ENCODE data around the gene AGFG2.

AGFG2 gene

GRCh38 chr7:100568896-100569844 is 30.2 kb downstream of the AGFG2 start:
- peaks cover 38% of the 10 kb centered on the region for H3K4me1 Mint-ChIP-seq (ENCODE audit: low read depth)

GRCh38 chr7:100570954-100571828 is 32.2 kb downstream of the AGFG2 start:
- Mint-ChIP-seq H3K4me1 (ENCODE audit: low read depth) (peaks cover 37% of the 10 kb centered on the region), H3K9me3 (no peaks in the 10 kb centered on the region), H3K27ac (no peak overlapping the region), H3K27me3 (no peaks in the 10 kb centered on the region), H3K36me3 (ENCODE audit: low read depth) (peaks cover 9% of the 10 kb centered on the region), H3K4me3 (no peak overlapping the region)

More at GRCh38 chr7:100568896-100569844, 30.2 kb downstream of the AGFG2 start:
- H3K27ac Mint-ChIP-seq: peak overlapping the region; percentile 57
- H3K36me3 Mint-ChIP-seq (ENCODE audit: low read depth): peaks cover 3% of the 10 kb centered on the region
- peak overlapping the region; percentile 24 for H3K4me3 Mint-ChIP-seq
- no peaks in the 10 kb centered on the region for H3K27me3 Mint-ChIP-seq
- H3K9me3 Mint-ChIP-seq: no peaks in the 10 kb centered on the region

- Mint-ChIP-seq H3K4me3 (no peak overlapping the region), H3K36me3 (ENCODE audit: low read depth) (peaks cover 13% of the 10 kb centered on the region)
Observed at GRCh38 chr7:100571829-100572116, 32.8 kb downstream of the AGFG2 start.

GRCh38 chr7:100572281-100572948 is 33.4 kb downstream of the AGFG2 start:
- H3K27me3 Mint-ChIP-seq: no peaks in the 10 kb centered on the region
- H3K27ac Mint-ChIP-seq: no peak overlapping the region
- peaks cover 37% of the 10 kb centered on the region for H3K4me1 Mint-ChIP-seq (ENCODE audit: low read depth)
- H3K9me3 Mint-ChIP-seq: no peaks in the 10 kb centered on the region
- peaks cover 13% of the 10 kb centered on the region for H3K36me3 Mint-ChIP-seq (ENCODE audit: low read depth)
- H3K4me3 Mint-ChIP-seq: no peak overlapping the region

More at GRCh38 chr7:100571829-100572116, 32.8 kb downstream of the AGFG2 start:
- Mint-ChIP-seq H3K4me1 (ENCODE audit: low read depth) (peaks cover 37% of the 10 kb centered on the region), H3K9me3 (no peaks in the 10 kb centered on the region), H3K27me3 (no peaks in the 10 kb centered on the region), H3K27ac (no peak overlapping the region)

GRCh38 chr7:100572949-100573675 is 34.1 kb downstream of the AGFG2 start:
- H3K9me3 Mint-ChIP-seq: no peaks in the 10 kb centered on the region
- H3K4me1 Mint-ChIP-seq (ENCODE audit: low read depth): peaks cover 31% of the 10 kb centered on the region
- peaks cover 13% of the 10 kb centered on the region for H3K36me3 Mint-ChIP-seq (ENCODE audit: low read depth)
- no peak overlapping the region for H3K4me3 Mint-ChIP-seq
- H3K27me3 Mint-ChIP-seq: no peaks in the 10 kb centered on the region
- H3K27ac Mint-ChIP-seq: no peak overlapping the region

GRCh38 chr7:100573691-100574361 is 34.8 kb downstream of the AGFG2 start, which contains the start of gene SAP25:
Gene SAP25 (minus strand): TSS chr7:100573900. CDS start chr7:100573742, 158 bp downstream.
- H3K36me3 Mint-ChIP-seq (ENCODE audit: low read depth): peaks cover 13% of the 10 kb centered on the region
- H3K9me3 Mint-ChIP-seq: no peaks in the 10 kb centered on the region
- no peak within 1 kb of the TSS for H3K27ac Mint-ChIP-seq
- peaks cover 26% of the 10 kb centered on the region for H3K4me1 Mint-ChIP-seq (ENCODE audit: low read depth)
- H3K27me3 Mint-ChIP-seq: no peaks in the 10 kb centered on the region
- H3K4me3 Mint-ChIP-seq: no peak within 1 kb of the TSS

GRCh38 chr7:100574362-100575205 is 35.6 kb downstream of the AGFG2 start:
- Mint-ChIP-seq H3K9me3 (no peaks in the 10 kb centered on the region), H3K27me3 (no peaks in the 10 kb centered on the region), H3K4me1 (ENCODE audit: low read depth) (peaks cover 18% of the 10 kb centered on the region), H3K4me3 (no peak overlapping the region), H3K27ac (no peak overlapping the region), H3K36me3 (ENCODE audit: low read depth) (peaks cover 13% of the 10 kb centered on the region)

GRCh38 chr7:100575206-100575631 is 36.2 kb downstream of the AGFG2 start:
- Mint-ChIP-seq H3K4me3 (no peak overlapping the region), H3K4me1 (ENCODE audit: low read depth) (peaks cover 16% of the 10 kb centered on the region), H3K27me3 (no peaks in the 10 kb centered on the region), H3K27ac (no peak overlapping the region), H3K9me3 (no peaks in the 10 kb centered on the region), H3K36me3 (ENCODE audit: low read depth) (peaks cover 13% of the 10 kb centered on the region)

GRCh38 chr7:100575746-100576383 is 36.9 kb downstream of the AGFG2 start:
- no peak overlapping the region for H3K27ac Mint-ChIP-seq
- no peak overlapping the region for H3K4me3 Mint-ChIP-seq

GRCh38 chr7:100576384-100576993 is 37.5 kb downstream of the AGFG2 start:
- H3K27me3 Mint-ChIP-seq: no peaks in the 10 kb centered on the region
- no peak overlapping the region for H3K4me3 Mint-ChIP-seq
- no peak overlapping the region for H3K27ac Mint-ChIP-seq
- H3K36me3 Mint-ChIP-seq (ENCODE audit: low read depth): peaks cover 16% of the 10 kb centered on the region
- H3K4me1 Mint-ChIP-seq (ENCODE audit: low read depth): peaks cover 6% of the 10 kb centered on the region
- H3K9me3 Mint-ChIP-seq: no peaks in the 10 kb centered on the region

More at GRCh38 chr7:100575746-100576383, 36.9 kb downstream of the AGFG2 start:
- H3K4me1 Mint-ChIP-seq (ENCODE audit: low read depth): peaks cover 10% of the 10 kb centered on the region
- H3K27me3 Mint-ChIP-seq: no peaks in the 10 kb centered on the region
- H3K9me3 Mint-ChIP-seq: no peaks in the 10 kb centered on the region
- H3K36me3 Mint-ChIP-seq (ENCODE audit: low read depth): peaks cover 13% of the 10 kb centered on the region

GRCh38 chr7:100577103-100577502 is 38.1 kb downstream of the AGFG2 start:
- Mint-ChIP-seq H3K27ac (no peak overlapping the region), H3K4me1 (ENCODE audit: low read depth) (peaks cover under 1% of the 10 kb centered on the region), H3K36me3 (ENCODE audit: low read depth) (peaks cover 16% of the 10 kb centered on the region), H3K4me3 (no peak overlapping the region), H3K27me3 (no peaks in the 10 kb centered on the region), H3K9me3 (no peaks in the 10 kb centered on the region)

- no peak overlapping the region for H3K27ac Mint-ChIP-seq
- H3K4me1 Mint-ChIP-seq (ENCODE audit: low read depth): peaks cover 5% of the 10 kb centered on the region
- no peaks in the 10 kb centered on the region for H3K9me3 Mint-ChIP-seq
- no peaks in the 10 kb centered on the region for H3K27me3 Mint-ChIP-seq
- no peak overlapping the region for H3K4me3 Mint-ChIP-seq
- H3K36me3 Mint-ChIP-seq (ENCODE audit: low read depth): peaks cover 16% of the 10 kb centered on the region
Observed at GRCh38 chr7:100577507-100577906, 38.5 kb downstream of the AGFG2 start.

Data from stimulated activated naive CD8-positive, alpha-beta T cell treated with anti-CD3 and anti-CD28 coated beads, Interleukin-15, Interleukin-2, amounts not matched to agents 100 ng/mL and 50 ng/mL, for 24 hours (primary cell).